CD14-positive monocyte (primary cell): Measurements from ENCODE around the gene MKI67. TPM values are rescaled to one million over a fixed set of nuclear protein-coding genes. Genes with fewer than 3 reads are reported as not detected.

Experiments
- DNase-seq, 3 donors: peaks; one replicate each; pipeline ENCODE4 v3.0.0-alpha.2; 2011 to 2022
- H2AFZ ChIP-seq: 2 replicates; pipeline ENCODE4 v1.6.0; 2012; ENCODE audit warnings: mild to moderate bottlenecking, low read depth, low read length, inconsistent platforms; ENCODE audit not compliant: insufficient read depth, poor library complexity, severe bottlenecking
- H3K27ac ChIP-seq, 2 donors: 1 replicate in 1 of 2; 2 replicates in 1 of 2; pipeline ENCODE4 v1.5.1; 2012 to 2013; ENCODE audit warnings: low read length in 2 of 2, control low read depth in 1 of 2, inconsistent platforms in 1 of 2, low read depth in 1 of 2, mild to moderate bottlenecking in 1 of 2
- H3K27me3 ChIP-seq, 2 donors: one replicate each; pipeline versions ENCODE4 v1.6.0 to v1.6.1; 2011 to 2013; ENCODE audit warnings: low read length in 2 of 2; ENCODE audit not compliant: control insufficient read depth in 2 of 2, insufficient read depth in 2 of 2
- H3K36me3 ChIP-seq, 2 donors: replicated peaks in 1 of 2; 1 replicate in 1 of 2; 2 replicates in 1 of 2; pipeline versions ENCODE4 v1.5.1 to v1.6.1; 2012 to 2013; ENCODE audit warnings: low read length in 2 of 2, control low read depth in 1 of 2, inconsistent platforms in 1 of 2, mild to moderate bottlenecking in 1 of 2; ENCODE audit not compliant: insufficient read depth in 2 of 2, control insufficient read depth in 1 of 2
- H3K4me1 ChIP-seq, 2 donors: 1 replicate in 1 of 2; 2 replicates in 1 of 2; pipeline versions ENCODE4 v1.5.1 to v1.6.1; 2012 to 2013; ENCODE audit warnings: low read length in 2 of 2, control low read depth in 1 of 2, inconsistent platforms in 1 of 2, mild to moderate bottlenecking in 1 of 2, moderate library complexity in 1 of 2; ENCODE audit not compliant: insufficient read depth in 2 of 2, control insufficient read depth in 1 of 2
- H3K4me2 ChIP-seq: replicated peaks from 2 replicates; pipeline ENCODE3; 2012; ENCODE audit warnings: low read length, moderate library complexity, mild to moderate bottlenecking; ENCODE audit not compliant: poor library complexity, severe bottlenecking; ENCODE audit errors: extremely low read depth
- H3K4me3 ChIP-seq, 3 experiments: fragments of 200-600 bp in 1 of 3; sonication (generic) in 1 of 3; replicated peaks in 1 of 3; 1 replicate in 2 of 3; 2 replicates in 1 of 3; pipeline ENCODE4 v1.5.1; 2011 to 2013; ENCODE audit warnings: low read length in 3 of 3, mild to moderate bottlenecking in 3 of 3, control low read depth in 2 of 3, low read depth in 2 of 3, inconsistent platforms in 1 of 3, moderate library complexity in 1 of 3
- H3K79me2 ChIP-seq: 2 replicates; pipeline ENCODE4 v1.6.0; 2012; ENCODE audit warnings: mild to moderate bottlenecking, control low read depth, inconsistent platforms, low read length, moderate library complexity; ENCODE audit not compliant: insufficient read depth
- H3K9ac ChIP-seq: 2 replicates; pipeline ENCODE4 v1.6.0; 2017; ENCODE audit warnings: low read length, mild to moderate bottlenecking; ENCODE audit not compliant: insufficient read depth, poor library complexity, severe bottlenecking
- H3K9me3 ChIP-seq, 2 donors: replicated peaks in 1 of 2; 1 replicate in 1 of 2; 2 replicates in 1 of 2; pipeline versions ENCODE4 v1.5.1 to v1.6.1; 2012 to 2013; ENCODE audit warnings: low read length in 2 of 2, control low read depth in 1 of 2; ENCODE audit not compliant: control insufficient read depth in 1 of 2, insufficient read depth in 1 of 2
- H4K20me1 ChIP-seq: 2 replicates; pipeline ENCODE4 v1.6.0; 2012; ENCODE audit warnings: mild to moderate bottlenecking, low read length, control low read depth, moderate library complexity; ENCODE audit not compliant: insufficient read depth
- H3K27ac Mint-ChIP-seq, 7 donors: one replicate each; pipeline ENCODE4 v1.8.0; 2020; ENCODE audit warnings: mild to moderate bottlenecking in 7 of 7, mixed read lengths in 7 of 7, moderate library complexity in 6 of 7, inconsistent platforms in 2 of 7
- H3K27me3 Mint-ChIP-seq, 3 donors: one replicate each; pipeline ENCODE4 v1.8.0; 2021 to 2022; ENCODE audit warnings: low read depth in 3 of 3, mild to moderate bottlenecking in 3 of 3, mixed read lengths in 3 of 3, moderate library complexity in 3 of 3, inconsistent platforms in 1 of 3
- H3K36me3 Mint-ChIP-seq, 2 donors: one replicate each; pipeline ENCODE4 v1.8.0; 2020; ENCODE audit warnings: mixed read lengths in 2 of 2, inconsistent platforms in 1 of 2, mild to moderate bottlenecking in 1 of 2
- H3K4me1 Mint-ChIP-seq: one replicate; pipeline ENCODE4 v1.8.0; 2020; ENCODE audit warnings: mild to moderate bottlenecking, mixed read lengths
- H3K4me3 Mint-ChIP-seq, 2 donors: one replicate each; pipeline ENCODE4 v1.8.0; 2020; ENCODE audit warnings: mild to moderate bottlenecking in 2 of 2, mixed read lengths in 2 of 2, moderate library complexity in 1 of 2
- H3K9me3 Mint-ChIP-seq, 7 donors: one replicate each; pipeline ENCODE4 v1.8.0; 2020 to 2022; ENCODE audit warnings: mixed read lengths in 7 of 7, mild to moderate bottlenecking in 6 of 7, moderate library complexity in 6 of 7, inconsistent platforms in 2 of 7
- CTCF ChIP-seq: fragments of 200-600 bp; IDR thresholded peaks from one replicate; pipeline ENCODE4 v1.8.0; 2022; ENCODE audit warnings: antibody characterized with exemption, mild to moderate bottlenecking
- WGBS: methylation state at CpG from one replicate; pipeline ENCODE4 v1.1.5; 2013; ENCODE audit warnings: missing lambda C conversion rate; ENCODE audit not compliant: insufficient coverage; 5-methylcytosine and 5-hydroxymethylcytosine counted together
- intact Hi-C, 2 donors: fragments of 100-400 bp; cut with micrococcal nuclease; formaldehyde crosslinking; loops; one replicate each; pipeline versions ENCODE4 v1.15.0 to v1.15.1; 2023
- polyA plus RNA-seq, 3 donors: library from polyadenylated mRNA; depleted of rRNA in 1 of 3; unstranded in 2 of 3; stranded (reverse) in 1 of 3; fragments of 300-500 nt in 2 of 3; fragments of >200 nt in 1 of 3; fragmentation: Illumina TruSeq in 2 of 3; gene quantifications; 1 replicate in 2 of 3; 2 replicates in 1 of 3; pipeline ENCODE4 v1.2.3, GENCODE V29; 2012 to 2021

Gene MKI67
- polyA plus RNA-seq, 3 donors: 0.02 to 0.05 TPM; not detected in 1

- Histone ChIP-seq H3K9me3 (no peaks in the 10 kb centered on the region), H3K4me2 (no peak overlapping the region), H3K4me1 (no peaks in the 10 kb centered on the region), H3K4me3 (no peak overlapping the region), H3K36me3 (peaks cover 83 to 100% of the 10 kb centered on the region in 2 donors), H3K27ac (peak overlapping the region in 1 of 2 donors; percentile 30), H4K20me1 (no peaks in the 10 kb centered on the region), H2AFZ (no peak overlapping the region), H3K27me3 (no peaks in the 10 kb centered on the region), H3K79me2 (peaks cover 96% of the 10 kb centered on the region), H3K9ac (no peak overlapping the region)
- intact Hi-C loops: no loop called here
- peaks cover 3% of the 10 kb centered on the region for H3K4me1 Mint-ChIP-seq
- no peak overlapping the region for H3K4me3 Mint-ChIP-seq
- DNase-seq: no peak
- peaks cover 33 to 49% of the 10 kb centered on the region in 2 donors for H3K36me3 Mint-ChIP-seq
- peak overlapping the region in 4 of 7 donors; percentile 12 to 62 (median 26) for H3K27ac Mint-ChIP-seq
- WGBS: 87% methylated on average over 6 of the region's 19 CpGs
- TF ChIP-seq CTCF: no peak
- H3K9me3 Mint-ChIP-seq: no peaks in the 10 kb centered on the region
- H3K27me3 Mint-ChIP-seq: peaks cover 0 to 2% (median 0%) of the 10 kb centered on the region in 3 donors
Observed at GRCh38 chr10:128102480-128103228, 23.6 kb downstream of the MKI67 start.

GRCh38 chr10:128101901-128102300 lies 24.3 kb downstream of the MKI67 start:
- Histone ChIP-seq H3K4me1 (no peaks in the 10 kb centered on the region), H3K4me2 (no peak overlapping the region), H3K79me2 (peaks cover 91% of the 10 kb centered on the region), H3K36me3 (peaks cover 79 to 100% of the 10 kb centered on the region in 2 donors), H3K9ac (no peak overlapping the region), H3K27me3 (no peaks in the 10 kb centered on the region), H3K4me3 (no peak overlapping the region), H3K27ac (peak overlapping the region in 1 of 2 donors; percentile 30), H2AFZ (no peak overlapping the region), H4K20me1 (no peaks in the 10 kb centered on the region), H3K9me3 (no peaks in the 10 kb centered on the region)
- no peak overlapping the region for H3K27ac Mint-ChIP-seq
- peaks cover 3% of the 10 kb centered on the region for H3K4me1 Mint-ChIP-seq
- peaks cover 37 to 55% of the 10 kb centered on the region in 2 donors for H3K36me3 Mint-ChIP-seq
- peaks cover 0 to 2% (median 0%) of the 10 kb centered on the region in 3 donors for H3K27me3 Mint-ChIP-seq
- WGBS: no CpG with 5 or more reads among the region's 1 CpG
- no peaks in the 10 kb centered on the region for H3K9me3 Mint-ChIP-seq
- DNase-seq: no peak
- H3K4me3 Mint-ChIP-seq: no peak overlapping the region
- intact Hi-C loops: no loop called here
- no peak for TF ChIP-seq CTCF
